GM12873 (cell line): ENCODE measurements around the gene PDGFC.

ENCODE experiments used
- TF ChIP-seq, protein P1 (sequence below): IDR thresholded peaks from 2 replicates; pipeline ENCODE4 v1.5.1; 2012; ENCODE audit warnings: low read depth, mild to moderate bottlenecking, moderate library complexity, low read length, control low read depth; ENCODE audit not compliant: insufficient read depth; ENCODE audit errors: missing control alignments

Gene PDGFC

DNA sequence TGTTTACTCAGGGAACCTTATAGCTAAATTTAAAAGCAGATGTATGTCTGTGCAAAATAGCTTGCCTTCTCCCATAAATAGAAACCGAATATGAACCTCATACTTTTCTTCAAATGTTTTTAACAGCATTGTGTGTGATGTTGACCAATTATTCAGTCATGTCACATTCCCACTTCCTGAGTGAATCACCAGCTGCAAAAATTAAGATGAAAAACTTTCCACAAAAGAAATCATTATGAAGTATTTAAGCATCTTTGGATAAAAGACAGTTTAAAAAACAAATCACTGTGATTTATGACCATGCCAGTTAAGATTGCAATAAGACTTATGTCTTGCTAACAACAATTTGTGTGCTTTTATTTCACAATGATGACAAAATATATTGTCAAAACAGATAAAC is 220.1 kb downstream of the PDGFC start:
- TF ChIP-seq, protein P1, sequence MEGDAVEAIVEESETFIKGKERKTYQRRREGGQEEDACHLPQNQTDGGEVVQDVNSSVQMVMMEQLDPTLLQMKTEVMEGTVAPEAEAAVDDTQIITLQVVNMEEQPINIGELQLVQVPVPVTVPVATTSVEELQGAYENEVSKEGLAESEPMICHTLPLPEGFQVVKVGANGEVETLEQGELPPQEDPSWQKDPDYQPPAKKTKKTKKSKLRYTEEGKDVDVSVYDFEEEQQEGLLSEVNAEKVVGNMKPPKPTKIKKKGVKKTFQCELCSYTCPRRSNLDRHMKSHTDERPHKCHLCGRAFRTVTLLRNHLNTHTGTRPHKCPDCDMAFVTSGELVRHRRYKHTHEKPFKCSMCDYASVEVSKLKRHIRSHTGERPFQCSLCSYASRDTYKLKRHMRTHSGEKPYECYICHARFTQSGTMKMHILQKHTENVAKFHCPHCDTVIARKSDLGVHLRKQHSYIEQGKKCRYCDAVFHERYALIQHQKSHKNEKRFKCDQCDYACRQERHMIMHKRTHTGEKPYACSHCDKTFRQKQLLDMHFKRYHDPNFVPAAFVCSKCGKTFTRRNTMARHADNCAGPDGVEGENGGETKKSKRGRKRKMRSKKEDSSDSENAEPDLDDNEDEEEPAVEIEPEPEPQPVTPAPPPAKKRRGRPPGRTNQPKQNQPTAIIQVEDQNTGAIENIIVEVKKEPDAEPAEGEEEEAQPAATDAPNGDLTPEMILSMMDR: no peak

- TF ChIP-seq, protein P1: no peak
These were observed 221.9 kb downstream of the PDGFC start for GRCh38 chr4:156749426-156750403.

- TF ChIP-seq, protein P1: no peak
These were observed 225.5 kb downstream of the PDGFC start for GRCh38 chr4:156746111-156746510.

DNA sequence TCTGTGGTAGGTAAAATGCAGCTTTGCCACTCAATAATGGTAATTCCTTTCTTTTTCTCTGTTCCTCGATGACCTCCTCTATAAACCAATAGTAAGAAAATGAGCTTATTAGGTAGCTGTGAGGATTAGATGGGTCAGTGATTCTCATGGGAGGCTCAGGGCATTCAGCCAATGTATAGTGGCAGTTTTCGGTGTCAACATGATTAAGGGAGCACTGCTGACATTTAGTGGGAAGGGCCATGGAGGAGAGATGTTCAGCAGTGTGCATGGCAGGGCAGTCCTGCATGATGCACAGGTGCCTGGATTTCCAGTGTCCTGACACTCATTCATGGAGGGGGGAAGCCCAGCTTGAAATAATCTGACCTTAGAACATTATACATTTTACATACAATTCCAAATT is 232.8 kb downstream of the PDGFC start:
- TF ChIP-seq, protein P1: no peak

DNA sequence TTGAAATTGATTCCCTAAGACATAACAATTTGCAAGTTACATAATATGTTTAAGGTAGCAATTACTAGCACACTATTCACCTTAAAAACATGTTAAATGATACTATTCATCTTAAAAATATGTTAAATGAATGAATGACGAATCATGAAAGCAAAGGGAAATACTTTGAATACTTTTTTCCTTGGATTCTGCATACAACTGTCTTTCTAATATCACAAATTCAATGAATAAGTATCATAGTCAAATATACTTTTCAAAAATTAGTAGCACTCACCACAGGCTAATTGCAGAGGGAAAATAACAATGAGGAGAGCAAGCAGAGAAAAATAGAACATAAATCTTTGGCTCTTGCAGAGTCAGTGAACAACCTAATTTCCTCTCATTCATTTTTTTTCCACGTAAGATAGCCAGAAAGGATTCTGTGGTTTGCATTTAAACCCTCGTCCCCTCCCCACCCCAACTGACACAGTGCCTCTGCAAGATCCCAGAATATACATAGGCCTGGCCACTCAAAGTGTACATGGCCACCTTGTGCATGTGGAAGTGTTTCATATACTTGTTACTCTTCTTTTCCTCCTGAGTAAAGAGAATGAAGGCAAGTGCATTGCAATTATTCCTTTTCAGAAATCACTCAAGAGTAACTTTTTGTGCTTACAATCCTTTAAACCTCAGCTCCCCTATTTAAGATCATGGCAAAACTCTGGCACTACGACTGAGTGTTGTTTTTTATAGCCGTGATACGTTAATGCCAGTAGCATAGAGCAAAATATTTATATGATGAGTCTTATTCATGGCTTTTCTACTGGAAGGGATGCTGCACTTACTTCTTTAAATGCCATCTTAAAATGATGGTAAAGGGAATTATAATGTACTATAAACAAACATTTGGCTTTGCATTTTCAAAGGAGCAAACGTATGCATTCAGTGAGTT is 236.4 kb downstream of the PDGFC start:
- TF ChIP-seq, protein P1: no peak

DNA sequence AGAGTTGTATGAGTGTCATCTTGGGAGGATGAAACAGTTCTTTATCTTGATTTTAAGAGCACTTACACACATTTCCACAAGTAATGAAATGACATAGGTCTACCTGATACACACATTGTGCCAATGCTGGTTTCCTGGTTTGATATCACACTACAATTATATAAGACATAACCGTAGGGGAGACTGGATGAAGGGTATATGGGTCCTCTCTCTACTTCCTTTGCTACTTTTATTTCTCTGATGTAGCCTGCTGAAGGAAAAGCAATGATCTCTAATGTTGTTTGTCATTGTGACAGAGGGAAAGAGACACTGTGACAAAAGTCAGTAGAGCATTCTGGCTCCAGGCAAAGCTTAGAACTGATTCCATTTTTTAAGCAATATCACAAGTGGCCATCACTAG is 238.0 kb downstream of the PDGFC start:
- TF ChIP-seq, protein P1: no peak

DNA sequence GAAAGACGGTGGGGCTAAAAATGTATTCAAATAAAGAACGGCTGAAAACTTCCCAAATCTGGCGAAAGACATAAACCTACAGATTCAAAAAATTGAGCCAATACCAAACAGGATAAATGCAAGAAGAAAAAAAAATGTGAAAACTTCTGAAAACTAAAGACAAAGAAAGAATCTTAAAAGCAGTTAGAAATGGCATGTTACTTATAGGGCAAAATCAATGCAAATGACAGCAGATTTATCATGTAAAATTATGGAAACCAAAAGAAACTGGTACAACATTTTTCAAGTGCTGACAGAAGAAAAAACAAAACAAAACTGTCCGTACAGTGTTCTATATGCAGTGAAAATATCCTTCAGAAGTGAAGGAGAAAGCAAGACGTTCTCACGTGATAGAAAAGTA is 239.0 kb downstream of the PDGFC start:
- TF ChIP-seq, protein P1: no peak
